Suprapubic skin (tissue), 4 donors: ENCODE data around the gene CHIT1. TPM values are rescaled to one million over a fixed set of nuclear protein-coding genes. Genes with fewer than 3 reads are reported as not detected.

Experiments used
- DNase-seq, 2 donors: peaks; one replicate each; pipeline ENCODE4 v3.0.0-alpha.2; 2019; ENCODE audit warnings: low spot score in 2 of 2
- H3K27ac ChIP-seq: fragments of 200-600 bp; sonication (generic); one replicate; pipeline ENCODE4 v1.5.1; 2019
- H3K27me3 ChIP-seq: fragments of 200-600 bp; sonication (generic); one replicate; pipeline ENCODE4 v1.5.1; 2019
- H3K36me3 ChIP-seq: fragments of 200-600 bp; sonication (generic); one replicate; pipeline ENCODE4 v1.5.1; 2019
- H3K4me1 ChIP-seq: fragments of 200-600 bp; sonication (generic); one replicate; pipeline ENCODE4 v1.5.1; 2019
- H3K4me3 ChIP-seq: fragments of 200-600 bp; sonication (generic); one replicate; pipeline ENCODE4 v1.5.1; 2019; ENCODE audit warnings: mild to moderate bottlenecking
- H3K9me3 ChIP-seq: fragments of 200-600 bp; sonication (generic); one replicate; pipeline ENCODE4 v1.5.1; 2019
- EP300 ChIP-seq: sonication (generic); formaldehyde crosslinking; IDR thresholded peaks from one replicate; pipeline ENCODE4 v1.6.1; 2017; ENCODE audit warnings: antibody characterized with exemption
- POLR2A ChIP-seq, 2 donors: fragments of 450-650 bp; IDR thresholded peaks; one replicate each; pipeline ENCODE4 v1.6.1; 2017; ENCODE audit warnings: antibody characterized with exemption in 2 of 2, mild to moderate bottlenecking in 2 of 2, moderate library complexity in 2 of 2
- POLR2AphosphoS5 ChIP-seq, 3 donors: sonication (generic); formaldehyde crosslinking; IDR thresholded peaks; one replicate each; pipeline ENCODE4 v1.6.1; 2017; ENCODE audit warnings: antibody characterized with exemption in 3 of 3
- WGBS: methylation state at CpG from one replicate; pipeline ENCODE4 v1.1.5; 2018; 5-methylcytosine and 5-hydroxymethylcytosine counted together
- total RNA-seq, 4 donors: library from RNA; depleted of rRNA; stranded (reverse); fragments of >200 nt; gene quantifications; one replicate each; pipeline ENCODE4 v1.1.0, GENCODE V29; 2016
- TF ChIP-seq, protein P1 (sequence below), 2 donors: fragments of 200-600 bp in 1 of 2; fragments of 450-650 bp in 1 of 2; sonication (generic) in 1 of 2; IDR thresholded peaks; one replicate each; pipeline ENCODE4 v1.5.1; 2016 to 2019; ENCODE audit warnings: antibody characterized with exemption in 2 of 2, mild to moderate bottlenecking in 1 of 2, moderate library complexity in 1 of 2

The CHIT1 gene
- under 1 TPM in 3 of 4 donors, not detected in 1; 0.23 to 0.68 (median 0.32) TPM for total RNA-seq

GRCh38 chr1:203229471-203230135 is at the start of gene CHIT1:
Gene CHIT1 (minus strand): TSS chr1:203229673. CDS start chr1:203229636, 37 bp downstream.
- no peak within 1 kb of the TSS for H3K4me3 ChIP-seq
- TF ChIP-seq, protein P1, sequence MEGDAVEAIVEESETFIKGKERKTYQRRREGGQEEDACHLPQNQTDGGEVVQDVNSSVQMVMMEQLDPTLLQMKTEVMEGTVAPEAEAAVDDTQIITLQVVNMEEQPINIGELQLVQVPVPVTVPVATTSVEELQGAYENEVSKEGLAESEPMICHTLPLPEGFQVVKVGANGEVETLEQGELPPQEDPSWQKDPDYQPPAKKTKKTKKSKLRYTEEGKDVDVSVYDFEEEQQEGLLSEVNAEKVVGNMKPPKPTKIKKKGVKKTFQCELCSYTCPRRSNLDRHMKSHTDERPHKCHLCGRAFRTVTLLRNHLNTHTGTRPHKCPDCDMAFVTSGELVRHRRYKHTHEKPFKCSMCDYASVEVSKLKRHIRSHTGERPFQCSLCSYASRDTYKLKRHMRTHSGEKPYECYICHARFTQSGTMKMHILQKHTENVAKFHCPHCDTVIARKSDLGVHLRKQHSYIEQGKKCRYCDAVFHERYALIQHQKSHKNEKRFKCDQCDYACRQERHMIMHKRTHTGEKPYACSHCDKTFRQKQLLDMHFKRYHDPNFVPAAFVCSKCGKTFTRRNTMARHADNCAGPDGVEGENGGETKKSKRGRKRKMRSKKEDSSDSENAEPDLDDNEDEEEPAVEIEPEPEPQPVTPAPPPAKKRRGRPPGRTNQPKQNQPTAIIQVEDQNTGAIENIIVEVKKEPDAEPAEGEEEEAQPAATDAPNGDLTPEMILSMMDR (IDR thresholded peaks at IDR 0.05) = no peak
- TF ChIP-seq POLR2A (IDR thresholded peaks at IDR 0.05) = no peak
- no peak for TF ChIP-seq POLR2AphosphoS5 (IDR thresholded peaks at IDR 0.05)
- TF ChIP-seq EP300 = no peak
- WGBS = 79% methylated on average over 3 of the region's 7 CpGs
- H3K36me3 ChIP-seq = no peaks in the 10 kb centered on the region
- DNase-seq = no peak
- no peak within 1 kb of the TSS for H3K27ac ChIP-seq
- H3K4me1 ChIP-seq = no peaks in the 10 kb centered on the region
- peaks cover 23% of the 10 kb centered on the region for H3K27me3 ChIP-seq
- peaks cover 2% of the 10 kb centered on the region for H3K9me3 ChIP-seq

DNA sequence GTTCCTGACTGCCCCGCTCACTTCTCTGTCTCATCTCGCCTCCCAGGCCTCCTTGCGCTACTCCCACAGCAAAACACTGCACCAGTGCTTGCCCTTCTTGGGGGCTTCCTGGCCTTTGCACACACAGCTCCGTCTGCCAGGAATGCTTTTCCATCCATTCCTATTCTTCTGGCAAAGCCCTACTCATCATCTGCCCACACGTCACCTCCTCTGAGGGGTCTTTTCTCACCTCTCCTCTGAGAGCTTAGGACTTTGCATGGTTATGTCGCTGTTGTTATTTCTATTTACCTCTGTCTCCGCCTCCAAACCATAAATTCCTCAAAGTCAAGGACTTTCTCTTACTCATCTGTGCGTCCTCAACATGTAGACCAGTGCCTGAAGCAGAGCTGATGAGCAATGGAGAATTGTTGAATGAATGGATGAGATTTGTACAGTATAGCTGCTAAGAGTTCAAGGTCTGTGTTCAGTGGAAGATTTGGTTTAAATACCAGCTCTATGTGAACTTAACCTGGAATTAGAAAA is 49.5 kb upstream of the CHIT1 start:
- TF ChIP-seq EP300 = no peak
- TF ChIP-seq POLR2A (IDR thresholded peaks at IDR 0.05) = no peak
- no peak for TF ChIP-seq POLR2AphosphoS5 (IDR thresholded peaks at IDR 0.05)
- TF ChIP-seq, protein P1 (IDR thresholded peaks at IDR 0.05) = no peak
- peaks cover 81% of the 10 kb centered on the region for H3K4me1 ChIP-seq
- no peaks in the 10 kb centered on the region for H3K36me3 ChIP-seq
- WGBS = 22% methylated on average over 8 of the region's 8 CpGs
- no peak overlapping the region for H3K4me3 ChIP-seq
- H3K27me3 ChIP-seq = no peaks in the 10 kb centered on the region
- peak overlapping the region; percentile 86 for H3K27ac ChIP-seq
- H3K9me3 ChIP-seq = no peaks in the 10 kb centered on the region
- DNase-seq = no peak

GRCh38 chr1:203278082-203278884 is 48.8 kb upstream of the CHIT1 start:
- no peak overlapping the region for H3K4me3 ChIP-seq
- no peaks in the 10 kb centered on the region for H3K9me3 ChIP-seq
- WGBS = 7% methylated on average over 13 of the region's 13 CpGs
- no peaks in the 10 kb centered on the region for H3K27me3 ChIP-seq
- no peaks in the 10 kb centered on the region for H3K36me3 ChIP-seq
- TF ChIP-seq, protein P1 (IDR thresholded peaks at IDR 0.05) = no peak
- TF ChIP-seq EP300 (peak; percentile 84), POLR2AphosphoS5 (IDR thresholded peaks at IDR 0.05) (peak in 2 of 3 donors; percentile 52 to 57), POLR2A (IDR thresholded peaks at IDR 0.05) (peak in 1 of 2 donors; percentile 44)
- H3K27ac ChIP-seq = peak overlapping the region; percentile 86
- DNase-seq = peak; percentile 93 to 94
- H3K4me1 ChIP-seq = peaks cover 87% of the 10 kb centered on the region

GRCh38 chr1:203276916-203277545 is 47.6 kb upstream of the CHIT1 start:
- Histone ChIP-seq H3K9me3 (no peaks in the 10 kb centered on the region), H3K4me3 (no peak overlapping the region), H3K36me3 (no peaks in the 10 kb centered on the region), H3K4me1 (peaks cover 94% of the 10 kb centered on the region), H3K27ac (peak overlapping the region; percentile 86), H3K27me3 (no peaks in the 10 kb centered on the region)
- no peak for DNase-seq
- WGBS = 68% methylated on average over 4 of the region's 9 CpGs
- TF ChIP-seq, protein P1 (IDR thresholded peaks at IDR 0.05) = no peak
- TF ChIP-seq EP300 (no peak), POLR2A (IDR thresholded peaks at IDR 0.05) (no peak), POLR2AphosphoS5 (IDR thresholded peaks at IDR 0.05) (no peak)
